HepG2 (cell line): ENCODE measurements around the gene ZNF581. TPM values are rescaled to one million over a fixed set of nuclear protein-coding genes. Genes with fewer than 3 reads are reported as not detected.

ENCODE experiments used
- ATAC-seq: fragments of 200-7000 bp; cut with Tn5 transposase; 3 replicates; pipeline ENCODE4 v1.9.1; 2020; ENCODE audit warnings: mild to moderate bottlenecking, moderate library complexity
- BruUV-seq: library from RNA; stranded (reverse); fragments of 400-500 nt; replicated peaks from 2 replicates; lab custom pipeline; 2021; lab: Mats Ljungman, UMichigan
- CTCF ChIA-PET: fragments of 300-600 bp; formaldehyde crosslinking; extraction: SDS; loops from one replicate; lab custom pipeline; 2021; ENCODE audit warnings: low total read pairs, inconsistent platforms, low intra/inter-chr PET ratio; lab: Yijun Ruan, JAX
- POLR2A ChIA-PET: fragments of 350-600 bp; sonication (Branson Sonifier 250); formaldehyde crosslinking; loops from one replicate; lab custom pipeline; 2020; ENCODE audit warnings: antibody characterized with exemption, inconsistent platforms; lab: Yijun Ruan, JAX
- DNase-seq: peaks from one replicate; pipeline ENCODE4 v3.0.0-alpha.2; 2015; ENCODE audit warnings: low spot score
- FAIRE-seq: peaks from 3 replicates; lab custom pipeline; 2011; peaks lifted over from hg19 to GRCh38; lab: Jason Lieb, UNC
- H2AFZ ChIP-seq: one replicate; pipeline ENCODE4 v1.6.1; 2011; ENCODE audit warnings: low read length, inconsistent platforms
- H3K27ac ChIP-seq: fragments of 300-600 bp; 3 replicates; pipeline ENCODE4 v1.8.0; 2011; ENCODE audit warnings: mixed run types, mild to moderate bottlenecking, mixed read lengths, low read length, inconsistent platforms; ENCODE audit not compliant: insufficient read depth; ENCODE audit errors: extremely low read length
- H3K27me3 ChIP-seq, 2 experiments: fragments of 200-600 bp in 1 of 2; 2 replicates in 1 of 2; 3 replicates in 1 of 2; pipeline versions ENCODE4 v1.6.0 to v1.8.0; 2011; ENCODE audit warnings: low read length in 2 of 2, mild to moderate bottlenecking in 2 of 2, moderate library complexity in 2 of 2, inconsistent platforms in 1 of 2; ENCODE audit not compliant: insufficient read depth in 2 of 2, control insufficient read depth in 1 of 2
- H3K36me3 ChIP-seq, 2 experiments: fragments of 200-600 bp in 1 of 2; replicated peaks in 1 of 2; 2 replicates in 1 of 2; 3 replicates in 1 of 2; pipeline versions ENCODE4 v1.5.1 to v1.8.0; 2011; ENCODE audit warnings: low read length in 2 of 2, inconsistent platforms in 1 of 2; ENCODE audit not compliant: insufficient read depth in 2 of 2, control insufficient read depth in 1 of 2
- H3K4me1 ChIP-seq: 2 replicates; pipeline ENCODE4 v1.5.1; 2012; ENCODE audit warnings: low read length, inconsistent platforms; ENCODE audit not compliant: insufficient read depth
- H3K4me2 ChIP-seq: 2 replicates; pipeline ENCODE4 v1.6.0; 2011; ENCODE audit warnings: low read depth, low read length, inconsistent platforms
- H3K4me3 ChIP-seq, 3 experiments: fragments of 200-600 bp in 1 of 3; sonication (generic), shearing (Covaris generic) in 1 of 3; replicated peaks in 1 of 3; 2 replicates each; pipeline ENCODE4 v1.5.1; 2011 to 2016; ENCODE audit warnings: low read length in 3 of 3, inconsistent platforms in 2 of 3, low read depth in 2 of 3, mild to moderate bottlenecking in 2 of 3, control low read depth in 1 of 3, mixed read lengths in 1 of 3; ENCODE audit not compliant: insufficient read depth in 1 of 3
- H3K79me2 ChIP-seq: one replicate; pipeline ENCODE4 v1.6.1; 2011; ENCODE audit warnings: low read length, inconsistent platforms; ENCODE audit not compliant: insufficient read depth
- H3K9ac ChIP-seq: 2 replicates; pipeline ENCODE4 v1.6.0; 2011; ENCODE audit warnings: mild to moderate bottlenecking, low read depth, low read length, inconsistent platforms; ENCODE audit not compliant: insufficient read depth
- H3K9me3 ChIP-seq: 2 replicates; pipeline ENCODE4 v1.5.1; 2012; ENCODE audit warnings: mild to moderate bottlenecking, low read length
- H4K20me1 ChIP-seq: 2 replicates; pipeline ENCODE4 v1.6.0; 2011; ENCODE audit warnings: inconsistent platforms, mild to moderate bottlenecking, low read length, moderate library complexity; ENCODE audit not compliant: insufficient read depth
- AGO2 ChIP-seq: fragments of 200-400 bp; formaldehyde crosslinking; optimal IDR thresholded peaks from 2 replicates; pipeline ENCODE3; 2017; ENCODE audit warnings: mild to moderate bottlenecking, low read depth, low read length, moderate library complexity
- BRCA1 ChIP-seq: sonication (generic); formaldehyde crosslinking; IDR thresholded peaks from 2 replicates; pipeline ENCODE4 v1.4.0; 2020; ENCODE audit warnings: missing genetic modification reagents
- HNRNPH1 ChIP-seq: fragments of 200-400 bp; formaldehyde crosslinking; optimal IDR thresholded peaks from 2 replicates; pipeline ENCODE3; 2017; ENCODE audit warnings: mild to moderate bottlenecking, low read depth, low read length
- HNRNPLL ChIP-seq: fragments of 200-400 bp; formaldehyde crosslinking; IDR thresholded peaks from 2 replicates; pipeline ENCODE4 v1.6.1; 2017; ENCODE audit warnings: mild to moderate bottlenecking, low read depth, low read length; ENCODE audit not compliant: poor library complexity, severe bottlenecking
- RBFOX2 ChIP-seq: fragments of 200-400 bp; formaldehyde crosslinking; IDR thresholded peaks from 2 replicates; pipeline ENCODE4 v1.6.1; 2017; ENCODE audit warnings: low read depth, mild to moderate bottlenecking, low read length
- SNAPC2 ChIP-seq: sonication (generic); formaldehyde crosslinking; IDR thresholded peaks from 2 replicates; pipeline ENCODE4 v1.8.1; 2022; ENCODE audit warnings: mild to moderate bottlenecking, missing genetic modification reagents
- ZNF20 ChIP-seq: sonication (generic); formaldehyde crosslinking; IDR thresholded peaks from 2 replicates; pipeline ENCODE4 v1.4.0; 2020; ENCODE audit warnings: mild to moderate bottlenecking, moderate library complexity, missing genetic modification reagents
- ZNF430 ChIP-seq: sonication (generic); formaldehyde crosslinking; IDR thresholded peaks from 2 replicates; pipeline ENCODE4 v1.9.0; 2021; ENCODE audit warnings: mild to moderate bottlenecking, missing genetic modification reagents
- ZNF446 ChIP-seq: sonication (generic); formaldehyde crosslinking; IDR thresholded peaks from 2 replicates; pipeline ENCODE4 v1.5.0; 2020; ENCODE audit warnings: mild to moderate bottlenecking, missing genetic modification reagents
- ZNF644 ChIP-seq: IDR thresholded peaks from 2 replicates; pipeline ENCODE4 v1.6.1; 2016; ENCODE audit warnings: low read depth
- ZNF724P ChIP-seq: sonication (generic); formaldehyde crosslinking; IDR thresholded peaks from 2 replicates; pipeline ENCODE4 v1.8.0; 2022; ENCODE audit warnings: missing genetic modification reagents, borderline replicate concordance
- WGBS: methylation state at CpG from one replicate; pipeline ENCODE4 v1.1.6; 2017; ENCODE audit warnings: low lambda C conversion rate; 5-methylcytosine and 5-hydroxymethylcytosine counted together
- in situ Hi-C: cut with HindIII; loops from 2 replicates; pipeline ENCODE4 v1.10.0; 2017; ENCODE audit warnings: low pct_unique_long_range_greater_than_20kb; ENCODE audit not compliant: extremely low pct_ligation_motif_present
- intact Hi-C: fragments of 100-400 bp; cut with micrococcal nuclease; formaldehyde crosslinking; loops from one replicate; pipeline ENCODE4 v1.10.0; 2022; ENCODE audit not compliant: unreplicated experiment
- polyA plus RNA-seq, 8 experiments: library from polyadenylated mRNA; depleted of rRNA in 3 of 8; stranded (reverse) in 7 of 8; unstranded in 1 of 8; fragments of >200 nt; fragmentation: Illumina TruSeq in 4 of 8; extraction: Trizol in 4 of 8; gene quantifications; 2 replicates each; pipeline versions ENCODE4 v1.2.1 to v1.2.3, GENCODE V29; 2011 to 2016; ENCODE audit warnings: low read depth in 4 of 8, missing spikeins in 1 of 8, mixed read lengths in 1 of 8; ENCODE audit not compliant: insufficient read depth in 1 of 8
- total RNA-seq, 5 experiments: library from RNA; depleted of rRNA; stranded (reverse); fragments of >200 nt; fragmentation: Illumina TruSeq; extraction: Trizol; gene quantifications; 2 replicates each; pipeline ENCODE4 v1.2.3, GENCODE V29; 2016; ENCODE audit warnings: low read depth in 1 of 5
- TF ChIP-seq, protein P1 (sequence below): sonication (generic); formaldehyde crosslinking; IDR thresholded peaks from 2 replicates; pipeline ENCODE4 v1.4.0; 2020; ENCODE audit warnings: low read depth, missing genetic modification reagents

Gene ZNF581
- total and polyA plus RNA-seq, 2 of the 13 experiments (the other 11 are each of a cell fraction or from before 2014, with no cell fraction given) = 19.6 to 49.5 TPM

DNA sequence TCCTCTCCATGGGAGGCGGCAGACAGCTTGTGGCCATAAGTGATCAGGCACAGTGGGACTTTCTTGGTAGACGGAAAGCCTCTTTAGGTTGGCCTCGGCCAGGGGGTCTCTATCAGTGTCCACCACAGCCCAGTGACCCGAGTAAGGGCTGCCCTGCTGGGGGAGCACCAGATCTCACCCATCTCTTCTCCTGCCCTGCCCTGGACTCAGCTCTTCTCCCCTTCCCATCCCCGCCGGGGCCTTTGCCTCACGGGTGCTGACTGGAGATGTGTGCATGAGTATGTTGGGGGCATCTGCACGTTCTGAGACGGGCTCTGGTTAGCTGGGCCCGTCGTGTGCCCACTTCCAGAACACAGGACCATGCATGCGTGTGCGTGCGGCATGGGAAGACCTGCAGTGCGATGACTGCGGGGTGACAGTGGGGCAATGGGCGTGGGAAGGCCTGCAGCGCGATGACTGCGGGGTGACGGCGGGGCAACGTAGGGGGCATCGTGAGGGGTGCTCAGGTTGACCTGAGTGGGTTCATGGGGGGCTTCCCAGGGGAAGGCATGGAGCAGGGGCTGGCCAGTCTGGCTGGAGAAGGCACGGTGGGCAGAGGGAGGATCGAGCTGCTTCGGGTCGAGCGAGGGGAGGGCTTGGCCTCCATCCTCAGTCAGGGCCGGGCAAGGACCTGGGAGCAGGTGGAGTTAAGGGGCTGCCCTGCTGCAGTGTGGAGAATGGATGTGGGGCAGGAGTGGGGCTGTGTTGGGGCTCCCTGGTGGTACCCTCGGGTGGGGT, 47.5 kb downstream of the ZNF581 start:
- ChIA-PET CTCF (no interaction called here), POLR2A (no interaction called here)
- no peaks in the 10 kb centered on the region for H3K27me3 ChIP-seq
- no peaks in the 10 kb centered on the region for H4K20me1 ChIP-seq
- H3K9ac ChIP-seq = no peak overlapping the region
- H3K27ac ChIP-seq = no peak overlapping the region
- ATAC-seq (no peak), DNase-seq (no peak), FAIRE-seq (no peak)
- peaks cover 20% of the 10 kb centered on the region; the same call in 1 of the 2 replicates for H3K4me1 ChIP-seq
- BruUV-seq = no TSS peak
- H3K4me3 ChIP-seq = no peak overlapping the region
- in situ Hi-C loops = no loop called here
- no peaks in the 10 kb centered on the region for H3K9me3 ChIP-seq
- peaks cover 24 to 61% of the 10 kb centered on the region in 2 experiments; a peak in 4 of 5 replicates for H3K36me3 ChIP-seq
- H3K79me2 ChIP-seq = peaks cover 4% of the 10 kb centered on the region
- no peak for TF ChIP-seq ZNF20 (CRISPR knock-in tag)
- TF ChIP-seq HNRNPLL = no peak
- TF ChIP-seq ZNF724P (CRISPR knock-in tag) = no peak
- TF ChIP-seq, protein P1, sequence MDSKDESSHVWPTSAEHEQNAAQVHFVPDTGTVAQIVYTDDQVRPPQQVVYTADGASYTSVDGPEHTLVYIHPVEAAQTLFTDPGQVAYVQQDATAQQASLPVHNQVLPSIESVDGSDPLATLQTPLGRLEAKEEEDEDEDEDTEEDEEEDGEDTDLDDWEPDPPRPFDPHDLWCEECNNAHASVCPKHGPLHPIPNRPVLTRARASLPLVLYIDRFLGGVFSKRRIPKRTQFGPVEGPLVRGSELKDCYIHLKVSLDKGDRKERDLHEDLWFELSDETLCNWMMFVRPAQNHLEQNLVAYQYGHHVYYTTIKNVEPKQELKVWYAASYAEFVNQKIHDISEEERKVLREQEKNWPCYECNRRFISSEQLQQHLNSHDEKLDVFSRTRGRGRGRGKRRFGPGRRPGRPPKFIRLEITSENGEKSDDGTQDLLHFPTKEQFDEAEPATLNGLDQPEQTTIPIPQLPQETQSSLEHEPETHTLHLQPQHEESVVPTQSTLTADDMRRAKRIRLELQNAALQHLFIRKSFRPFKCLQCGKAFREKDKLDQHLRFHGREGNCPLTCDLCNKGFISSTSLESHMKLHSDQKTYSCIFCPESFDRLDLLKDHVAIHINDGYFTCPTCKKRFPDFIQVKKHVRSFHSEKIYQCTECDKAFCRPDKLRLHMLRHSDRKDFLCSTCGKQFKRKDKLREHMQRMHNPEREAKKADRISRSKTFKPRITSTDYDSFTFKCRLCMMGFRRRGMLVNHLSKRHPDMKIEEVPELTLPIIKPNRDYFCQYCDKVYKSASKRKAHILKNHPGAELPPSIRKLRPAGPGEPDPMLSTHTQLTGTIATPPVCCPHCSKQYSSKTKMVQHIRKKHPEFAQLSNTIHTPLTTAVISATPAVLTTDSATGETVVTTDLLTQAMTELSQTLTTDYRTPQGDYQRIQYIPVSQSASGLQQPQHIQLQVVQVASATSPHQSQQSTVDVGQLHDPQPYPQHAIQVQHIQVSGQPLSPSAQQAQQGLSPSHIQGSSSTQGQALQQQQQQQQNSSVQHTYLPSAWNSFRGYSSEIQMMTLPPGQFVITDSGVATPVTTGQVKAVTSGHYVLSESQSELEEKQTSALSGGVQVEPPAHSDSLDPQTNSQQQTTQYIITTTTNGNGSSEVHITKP (CRISPR knock-in tag) = no peak
- peak; percentile 35; the same call in 1 of the 2 replicates for TF ChIP-seq RBFOX2
- no peak for TF ChIP-seq ZNF446 (CRISPR knock-in tag)
- TF ChIP-seq SNAPC2 (CRISPR knock-in tag) = no peak
- TF ChIP-seq AGO2 = peak; percentile 16
- TF ChIP-seq BRCA1 = no peak
- no peak for TF ChIP-seq HNRNPH1
- TF ChIP-seq ZNF430 (CRISPR knock-in tag) = no peak
- TF ChIP-seq ZNF644 (CRISPR knock-in tag) = no peak
- H2AFZ ChIP-seq = no peak overlapping the region
- no peak overlapping the region for H3K4me2 ChIP-seq
- over 99% methylated on average over 30 of the region's 31 CpGs for WGBS
- intact Hi-C loops = no loop called here
